Forelimb muscle (tissue), 1 donor: ENCODE data around the gene TMEM59. TPM values are rescaled to one million over a fixed set of nuclear protein-coding genes. Genes with fewer than 3 reads are reported as not detected.
"Not testable (repeated sequence)": the region's sequence is repeated elsewhere in the genome, so short reads cannot be mapped to it uniquely, and the experiment has no call there.

Experiments used
- DNase-seq: peaks from one replicate; pipeline ENCODE4 v3.0.0-alpha.2; 2013; ENCODE audit warnings: low read depth
- polyA plus RNA-seq: library from polyadenylated mRNA; unstranded; fragments of 120-200 nt; gene quantifications from one replicate; pipeline ENCODE4 v1.2.1, GENCODE V29; 2013; ENCODE audit not compliant: insufficient read length

The TMEM59 gene
- polyA plus RNA-seq, 1 donor: 137 TPM

- no peak for DNase-seq
Measured at GRCh38 chr1:54013393-54014008, 39.5 kb downstream of the TMEM59 start.

GRCh38 chr1:54012863-54013262, 40.1 kb downstream of the TMEM59 start:
- no peak for DNase-seq

- DNase-seq: no peak
Measured at GRCh38 chr1:54012008-54012325, 41.0 kb downstream of the TMEM59 start.

GRCh38 chr1:54011316-54012007, 41.5 kb downstream of the TMEM59 start:
- no peak for DNase-seq

- DNase-seq: no peak
Measured at GRCh38 chr1:54010415-54011117, 42.4 kb downstream of the TMEM59 start.

GRCh38 chr1:54009406-54009805, 43.6 kb downstream of the TMEM59 start:
- DNase-seq: no peak

GRCh38 chr1:54008876-54009275, 44.1 kb downstream of the TMEM59 start:
- no peak for DNase-seq

- no peak for DNase-seq
Measured at GRCh38 chr1:54007613-54008012, 45.4 kb downstream of the TMEM59 start.

- DNase-seq: no peak
Measured at GRCh38 chr1:54006508-54006907, 46.5 kb downstream of the TMEM59 start.

- no peak for DNase-seq
Measured at GRCh38 chr1:54004481-54005049, 48.4 kb downstream of the TMEM59 start.

GRCh38 chr1:54003750-54004480, 49.1 kb downstream of the TMEM59 start:
- DNase-seq: not testable (repeated sequence)

- DNase-seq: no peak
Measured at GRCh38 chr1:54003249-54003646, 49.8 kb downstream of the TMEM59 start.

- no peak for DNase-seq
Measured at GRCh38 chr1:54002544-54003248, 50.3 kb downstream of the TMEM59 start.

- DNase-seq: no peak
Measured at GRCh38 chr1:54001591-54001990, 51.4 kb downstream of the TMEM59 start.

GRCh38 chr1:53999920-54000319, 53.1 kb downstream of the TMEM59 start:
- no peak for DNase-seq

GRCh38 chr1:53998223-53998622, 54.8 kb downstream of the TMEM59 start:
- no peak for DNase-seq

GRCh38 chr1:53995683-53996082, 57.3 kb downstream of the TMEM59 start:
- no peak for DNase-seq

- DNase-seq: not testable (repeated sequence)
Measured at GRCh38 chr1:53994516-53994915, 58.5 kb downstream of the TMEM59 start.

- DNase-seq: no peak
Measured at GRCh38 chr1:53992085-53992874, 60.7 kb downstream of the TMEM59 start.

GRCh38 chr1:53987880-53988279, 65.1 kb downstream of the TMEM59 start:
- DNase-seq: no peak

- no peak for DNase-seq
Measured at GRCh38 chr1:53986458-53986857, 66.5 kb downstream of the TMEM59 start.
